Activated B cell treated with CpG ODN at 0.5 μM for 24 hours (primary cell): ENCODE results near the gene ETV7. TPM values are rescaled to one million over a fixed set of nuclear protein-coding genes. Genes with fewer than 3 reads are reported as not detected.

Source experiments
- ATAC-seq: fragments of 200-7000 bp; cut with Tn5 transposase; one replicate; pipeline ENCODE4 v1.10.0; 2021; ENCODE audit warnings: low read depth, mild to moderate bottlenecking, moderate library complexity
- CTCF ChIA-PET: fragments of 350-600 bp; sonication (Branson Sonifier 250); formaldehyde crosslinking; loops from one replicate; lab custom pipeline; 2021; ENCODE audit warnings: antibody characterized with exemption; lab: Charles Lee
- POLR2A ChIA-PET: fragments of 350-600 bp; sonication (Branson Sonifier 250); formaldehyde crosslinking; loops from one replicate; lab custom pipeline; 2021; ENCODE audit warnings: antibody characterized with exemption; lab: Charles Lee
- DNase-seq: peaks from one replicate; pipeline ENCODE4 v3.0.0; 2022
- H3K27ac Mint-ChIP-seq: one replicate; pipeline ENCODE4 v1.8.0; 2020; ENCODE audit warnings: mixed read lengths
- H3K27me3 Mint-ChIP-seq: one replicate; pipeline ENCODE4 v1.8.0; 2021; ENCODE audit warnings: mixed read lengths
- H3K36me3 Mint-ChIP-seq: one replicate; pipeline ENCODE4 v1.8.0; 2021; ENCODE audit warnings: low read depth, mixed read lengths
- H3K4me1 Mint-ChIP-seq: one replicate; pipeline ENCODE4 v1.8.0; 2021; ENCODE audit warnings: mixed read lengths
- H3K4me3 Mint-ChIP-seq: one replicate; pipeline ENCODE4 v1.8.0; 2020; ENCODE audit warnings: mild to moderate bottlenecking, mixed read lengths
- H3K9me3 Mint-ChIP-seq: one replicate; pipeline ENCODE4 v1.8.0; 2020; ENCODE audit warnings: mixed read lengths
- CTCF ChIP-seq: fragments of 200-600 bp; IDR thresholded peaks from one replicate; pipeline ENCODE4 v1.8.0; 2022; ENCODE audit warnings: antibody characterized with exemption, mild to moderate bottlenecking
- intact Hi-C: fragments of 100-400 bp; cut with micrococcal nuclease; formaldehyde crosslinking; loops from one replicate; pipeline ENCODE4 v1.15.1; 2024
- total RNA-seq: library from RNA; stranded (reverse); gene quantifications from 2 replicates; pipeline ENCODE4 v1.2.3, GENCODE V29; 2022

The ETV7 gene
- total RNA-seq, 1 donor from 2014 or later: 0.51 TPM

DNA sequence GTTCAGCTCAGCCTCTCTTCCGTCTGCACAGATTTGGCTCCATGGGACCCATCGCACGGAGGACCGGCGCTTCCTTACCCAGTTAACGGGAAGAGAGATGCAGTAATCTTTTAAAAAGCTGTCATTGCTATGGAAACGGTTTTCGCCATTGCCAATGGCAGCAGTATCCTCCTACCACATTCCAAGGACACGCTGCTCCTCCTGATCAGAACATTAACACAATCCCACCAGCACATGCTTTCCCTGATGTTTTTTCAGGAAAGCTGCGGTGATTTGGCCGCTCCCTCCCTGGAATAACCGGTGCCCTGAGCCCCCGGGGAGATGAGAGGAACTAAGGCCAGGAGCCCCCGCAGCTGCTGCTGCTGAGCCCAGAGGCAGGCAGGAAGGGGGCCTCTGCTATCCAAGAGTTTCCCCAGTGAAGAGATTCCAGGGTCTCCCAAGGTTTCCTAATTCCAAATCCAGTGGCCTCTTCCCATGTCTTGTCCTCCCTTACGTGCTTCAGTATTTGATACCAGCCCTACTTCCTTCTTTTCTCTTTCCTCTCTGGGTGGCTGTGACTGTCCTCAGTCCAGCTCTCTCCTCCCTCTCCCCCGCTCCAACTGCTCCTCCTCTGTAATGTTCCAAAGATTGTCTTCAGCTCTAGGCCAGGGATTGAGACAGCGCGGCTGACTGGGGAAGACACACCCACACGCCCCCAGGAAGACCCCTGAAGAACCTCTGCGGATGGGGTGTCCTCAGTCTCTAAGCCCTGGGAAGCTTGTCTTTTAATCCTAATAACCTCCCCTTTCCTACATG lies 53.3 kb downstream of the ETV7 start:
- TF ChIP-seq CTCF: no peak
- Mint-ChIP-seq H3K9me3 (no peaks in the 10 kb centered on the region), H3K36me3 (no peaks in the 10 kb centered on the region)

DNA sequence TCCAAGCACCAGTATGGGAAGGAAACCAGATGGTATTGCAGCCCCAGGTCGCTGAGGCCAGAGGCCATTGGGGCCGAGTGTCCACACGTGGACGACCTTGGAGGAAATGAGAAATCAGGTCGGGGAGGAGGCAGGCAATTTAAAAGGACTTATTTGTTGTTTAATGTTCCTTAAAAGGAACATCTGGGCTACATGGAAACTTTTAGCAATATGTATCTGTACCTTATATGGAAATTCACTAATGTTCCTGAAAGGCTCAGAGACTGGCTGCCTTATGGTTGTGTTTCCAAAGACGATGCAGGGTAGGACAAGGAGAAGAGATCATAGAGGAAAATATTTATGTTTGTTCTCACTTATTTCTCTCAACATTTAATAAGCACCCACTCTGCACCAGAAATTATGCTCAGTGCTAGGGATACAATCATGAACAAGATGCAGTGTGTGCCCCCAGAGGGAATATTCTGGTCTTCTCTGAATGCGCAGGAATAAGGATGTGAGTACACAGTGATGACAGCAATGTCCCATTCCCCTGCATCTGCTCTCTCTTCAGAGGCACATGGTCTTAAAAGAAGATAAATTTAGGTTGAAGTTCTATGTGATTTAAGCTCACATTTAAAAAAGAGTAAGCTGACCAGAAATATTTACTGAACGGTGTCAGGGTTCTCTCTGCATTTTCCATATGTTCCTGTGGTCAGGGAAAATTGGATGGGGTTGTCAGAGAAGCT lies 54.1 kb downstream of the ETV7 start:
- POLR2A ChIA-PET: no interaction called here
- intact Hi-C loops: no loop called here
- no peak for TF ChIP-seq CTCF
- H3K4me1 Mint-ChIP-seq: peaks cover 19% of the 10 kb centered on the region
- ATAC-seq (no peak), DNase-seq (no peak)
- no peak overlapping the region for H3K4me3 Mint-ChIP-seq
- CTCF ChIA-PET: interaction anchor here (0.9 kb wide), 1 partner anchor 8 kb away, joined by 3 read pairs; no protein-coding TSS in a partner anchor
- no peak overlapping the region for H3K27ac Mint-ChIP-seq
- H3K9me3 Mint-ChIP-seq: no peaks in the 10 kb centered on the region
- H3K36me3 Mint-ChIP-seq: no peaks in the 10 kb centered on the region
- H3K27me3 Mint-ChIP-seq: peaks cover 17% of the 10 kb centered on the region

More for the DNA sequence above, 53.3 kb downstream of the ETV7 start:
- H3K4me3 Mint-ChIP-seq: no peak overlapping the region
- H3K4me1 Mint-ChIP-seq: peaks cover 19% of the 10 kb centered on the region
- ChIA-PET POLR2A (no interaction called here), CTCF (no interaction called here)
- H3K27me3 Mint-ChIP-seq: peaks cover 17% of the 10 kb centered on the region
- ATAC-seq (no peak), DNase-seq (no peak)
- intact Hi-C loops: no loop called here
- no peak overlapping the region for H3K27ac Mint-ChIP-seq

GRCh38 chr6:36331381-36331780 lies 56.1 kb downstream of the ETV7 start:
- H3K4me1 Mint-ChIP-seq: peaks cover 8% of the 10 kb centered on the region
- intact Hi-C loops: no loop called here
- no peak for TF ChIP-seq CTCF
- ChIA-PET POLR2A (no interaction called here), CTCF (no interaction called here)
- H3K36me3 Mint-ChIP-seq: no peaks in the 10 kb centered on the region
- DNase-seq: no peak
- no peaks in the 10 kb centered on the region for H3K9me3 Mint-ChIP-seq
- H3K4me3 Mint-ChIP-seq: no peak overlapping the region
- H3K27ac Mint-ChIP-seq: no peak overlapping the region
- H3K27me3 Mint-ChIP-seq: peaks cover 17% of the 10 kb centered on the region
- ATAC-seq: no peak

DNA sequence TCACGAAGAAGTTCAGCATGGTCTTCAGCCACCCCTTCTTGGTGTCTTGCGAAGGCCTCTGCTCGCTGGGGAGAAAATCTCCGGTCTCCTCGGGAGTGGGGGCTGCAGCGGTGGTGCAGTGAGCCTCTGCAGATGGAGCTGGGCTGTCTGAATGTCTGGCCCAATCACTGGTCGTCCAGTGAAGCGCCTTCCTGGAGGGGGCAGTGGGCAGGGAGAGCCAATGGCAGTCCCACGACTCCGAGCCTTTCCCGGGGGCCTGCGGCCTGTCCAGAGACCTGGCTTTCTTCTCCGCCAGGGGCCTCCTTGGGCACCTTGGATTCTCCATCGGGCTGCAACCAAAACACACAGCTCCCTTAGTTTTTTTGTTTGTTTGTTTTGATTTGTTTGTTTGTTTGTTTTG lies 57.1 kb downstream of the ETV7 start:
- Mint-ChIP-seq H3K4me3 (no peak overlapping the region), H3K27me3 (peaks cover 16% of the 10 kb centered on the region), H3K36me3 (no peaks in the 10 kb centered on the region), H3K27ac (no peak overlapping the region), H3K9me3 (no peaks in the 10 kb centered on the region), H3K4me1 (peaks cover 5% of the 10 kb centered on the region)
- ChIA-PET CTCF (interaction anchor here (1.4 kb wide), 1 partner anchor 11 kb away, joined by 3 read pairs; no protein-coding TSS in a partner anchor), POLR2A (no interaction called here)
- no peak for TF ChIP-seq CTCF
- intact Hi-C loops: no loop called here
- DNase-seq (no peak), ATAC-seq (no peak)

DNA sequence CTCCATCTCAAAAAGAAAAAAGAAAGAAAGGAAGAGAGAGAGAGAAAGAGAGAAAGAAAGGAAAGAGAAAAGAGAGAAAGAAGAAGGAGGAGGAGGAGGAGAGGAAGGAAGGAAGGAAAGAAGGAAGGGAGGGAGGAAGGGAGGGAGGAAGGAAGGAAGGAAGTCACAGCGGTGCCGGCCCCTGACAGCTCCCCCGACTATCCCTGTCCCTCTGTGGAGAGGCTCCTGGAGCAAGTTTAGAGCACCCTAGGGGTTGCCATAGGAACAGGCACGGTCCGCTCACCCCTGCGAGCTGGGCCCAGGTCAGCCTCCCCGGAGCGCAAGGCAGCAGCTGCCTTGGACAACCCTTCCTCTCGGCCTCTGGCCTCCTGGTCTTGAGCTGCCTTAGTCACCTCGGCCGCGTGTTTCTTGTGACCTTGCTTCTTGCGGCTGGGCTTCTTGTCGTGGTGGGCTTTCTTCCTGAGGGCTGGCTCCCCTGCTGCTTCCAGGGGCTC lies 57.6 kb downstream of the ETV7 start:
- ChIA-PET CTCF (interaction anchor here (1.4 kb wide), 1 partner anchor 11 kb away, joined by 3 read pairs; no protein-coding TSS in a partner anchor), POLR2A (interaction anchor here (0.8 kb wide), 1 partner anchor 1538 kb away, joined by 5 read pairs; the partner anchor contains the start of gene BLTP3A)
- DNase-seq (no peak), ATAC-seq (no peak)
- intact Hi-C loops: no loop called here
- Mint-ChIP-seq H3K4me1 (peaks cover 2% of the 10 kb centered on the region), H3K4me3 (no peak overlapping the region), H3K9me3 (no peaks in the 10 kb centered on the region), H3K27me3 (peaks cover 11% of the 10 kb centered on the region), H3K27ac (no peak overlapping the region), H3K36me3 (no peaks in the 10 kb centered on the region)
- no peak for TF ChIP-seq CTCF
